Neural progenitor cell (in vitro differentiated cells): ENCODE results near the gene CORO6.

Experiments used
- CTCF ChIP-seq: fragments of 200-600 bp; sonication (generic); IDR thresholded peaks from 2 replicates; pipeline ENCODE4 v1.5.1; 2017; ENCODE audit warnings: antibody characterized with exemption, mild to moderate bottlenecking
- EZH2 ChIP-seq: fragments of 200-600 bp; sonication (generic); IDR thresholded peaks from 2 replicates; pipeline ENCODE4 v1.6.1; 2017; ENCODE audit warnings: antibody characterized with exemption, mild to moderate bottlenecking, moderate library complexity

GRCh38 chr17:29625037-29625750 is 2.5 kb upstream of the CORO6 start:
- TF ChIP-seq CTCF (no peak), EZH2 (no peak)
